ENCODE data around the gene TADA2B.
A peak's percentile ranks its signal among the peaks of the same experiment; 100 is the strongest.

Gene TADA2B

DNA sequence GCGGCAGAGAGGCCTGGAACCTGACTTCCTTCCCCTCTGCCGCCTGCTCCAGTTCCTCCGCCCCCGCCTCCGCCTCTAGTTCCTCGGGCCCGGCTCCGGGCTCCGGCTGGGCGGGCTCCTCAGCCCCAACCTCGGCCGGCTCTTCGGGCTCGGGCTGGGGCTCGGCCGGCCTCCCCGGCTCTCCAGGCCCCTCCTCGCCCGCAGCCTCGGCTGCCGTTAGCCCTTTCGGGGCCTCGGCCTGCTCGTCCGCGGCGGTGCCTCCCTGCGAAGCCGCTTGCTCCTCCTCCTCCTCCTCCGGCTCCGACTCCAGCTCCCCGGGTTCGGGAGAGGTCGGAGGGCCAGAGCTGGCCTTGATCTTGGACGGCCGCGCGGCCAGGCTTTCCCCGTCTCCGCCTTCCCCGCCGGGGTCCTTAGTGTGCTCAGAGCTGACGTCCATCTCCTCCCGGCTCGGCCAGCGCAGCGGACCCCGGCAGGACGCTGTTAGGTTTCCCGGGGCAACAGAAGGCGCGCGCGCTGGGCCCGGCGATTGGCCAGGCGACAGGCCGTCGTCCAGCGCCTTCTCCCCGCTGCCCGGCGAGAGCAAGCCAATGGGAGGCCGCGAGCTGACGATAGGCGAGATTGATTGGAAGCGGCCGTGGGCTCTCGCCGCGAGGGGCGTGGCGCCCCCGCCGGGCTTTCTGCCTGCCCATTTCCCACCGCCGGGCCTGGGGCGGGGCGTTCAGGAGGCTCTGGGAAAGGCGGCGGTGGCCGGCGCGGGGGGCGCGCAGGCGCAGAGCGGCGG is 479 bp upstream of the TADA2B start:
- peak; percentile 96 for DNase-seq

DNA sequence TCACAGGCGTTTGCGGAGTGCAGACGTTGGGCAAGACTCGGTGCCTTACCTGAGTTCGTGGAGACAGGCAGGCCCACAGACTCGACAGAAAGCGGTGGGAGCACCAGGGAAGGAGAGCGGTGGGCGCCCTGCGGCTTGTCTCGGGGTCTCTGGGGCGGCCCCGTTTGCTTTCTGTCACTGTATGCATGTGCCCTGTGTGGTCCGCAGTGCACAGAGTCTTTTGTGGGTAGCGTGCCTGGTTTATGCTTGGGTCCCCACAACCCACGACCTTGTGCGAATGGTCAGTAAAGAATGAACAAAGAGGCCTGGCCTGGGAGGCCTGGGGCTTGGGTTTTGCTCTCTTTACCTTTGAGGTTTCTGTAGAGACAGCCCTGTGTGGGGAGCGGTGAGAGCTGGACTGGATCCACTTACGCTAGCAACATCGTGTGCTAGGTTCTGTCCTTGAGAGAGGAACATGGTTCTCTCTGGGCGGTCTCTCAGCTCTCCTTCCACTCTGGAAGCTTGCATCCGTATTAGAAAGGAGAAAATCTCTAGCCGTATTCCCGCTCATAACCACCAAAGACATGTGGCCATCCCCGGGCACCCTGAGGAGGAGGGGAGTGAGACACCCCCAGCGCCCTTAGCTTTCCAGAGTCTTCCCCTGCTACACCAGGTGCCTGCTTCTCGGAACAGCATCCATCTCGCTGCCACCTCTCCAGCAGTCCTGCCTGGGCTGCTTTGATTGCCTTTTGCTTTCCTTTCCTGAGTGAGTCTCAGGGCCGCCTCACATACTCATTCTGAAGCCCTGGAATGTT is 1.2 kb downstream of the TADA2B start:
- no peak for DNase-seq

DNA sequence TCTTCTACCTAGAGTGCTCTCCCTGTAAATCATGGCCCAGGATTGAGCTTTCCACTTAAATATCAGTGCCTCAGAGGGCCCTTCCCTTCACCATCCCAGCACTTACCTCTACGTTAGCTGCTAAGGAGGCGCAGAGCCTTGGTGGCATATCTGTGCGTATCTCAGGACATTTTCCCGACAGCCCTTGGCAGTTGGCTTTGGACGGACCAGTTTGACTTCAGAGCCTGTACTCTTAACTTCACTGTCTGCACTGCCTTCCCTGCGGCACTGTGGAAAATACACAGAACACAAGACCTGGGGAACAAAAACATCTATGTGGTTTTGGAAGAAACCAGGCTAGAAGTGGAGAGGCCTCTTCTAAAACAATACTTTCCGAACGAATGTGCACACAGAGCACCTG is 2.4 kb downstream of the TADA2B start:
- no peak for DNase-seq

DNA sequence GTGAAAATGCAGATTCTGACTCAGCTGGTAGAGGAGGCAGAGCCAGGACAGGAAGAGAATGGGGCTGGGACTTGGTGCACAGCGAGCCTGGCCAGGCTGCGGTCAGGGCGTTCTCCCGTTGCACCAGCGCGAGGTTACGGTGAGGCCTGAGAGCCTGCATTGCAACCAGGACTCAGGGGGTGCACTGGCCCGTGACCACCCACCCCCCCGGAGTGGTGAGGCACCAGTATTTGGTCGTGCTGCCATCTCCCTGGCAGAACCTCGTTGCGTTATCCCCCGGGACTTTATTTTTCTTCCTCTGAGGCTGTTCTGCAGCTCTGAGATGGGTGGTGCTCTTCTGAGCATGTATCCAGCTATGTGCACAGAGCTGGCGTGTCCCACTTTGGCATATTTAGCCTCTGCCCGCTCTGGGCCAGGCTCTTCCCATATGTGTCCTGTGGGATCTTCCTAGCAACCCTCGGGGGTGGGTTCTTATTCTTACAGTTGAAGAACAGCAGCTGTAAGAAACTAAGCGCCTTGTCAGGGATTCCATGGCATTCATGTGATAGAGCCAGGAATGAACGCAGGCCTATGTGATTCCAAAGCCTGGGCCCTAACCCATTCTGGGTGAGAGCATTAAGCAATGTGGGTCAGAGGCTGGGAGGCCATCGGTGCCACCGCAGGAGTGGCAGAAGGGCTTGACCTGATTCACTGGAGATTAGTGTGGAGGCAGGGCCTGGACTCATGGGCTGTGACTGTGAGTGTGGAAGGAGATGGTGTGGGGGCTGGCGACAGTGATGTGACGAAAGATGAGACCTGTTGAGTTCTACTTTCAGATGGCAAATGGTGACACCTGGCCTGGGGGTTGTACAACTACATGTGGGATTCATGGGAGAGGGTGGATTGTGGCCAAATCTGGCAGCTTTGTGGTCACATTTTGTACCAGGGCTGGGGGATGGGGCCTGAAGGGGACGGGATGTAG is 3.1 kb downstream of the TADA2B start:
- no peak for DNase-seq

DNA sequence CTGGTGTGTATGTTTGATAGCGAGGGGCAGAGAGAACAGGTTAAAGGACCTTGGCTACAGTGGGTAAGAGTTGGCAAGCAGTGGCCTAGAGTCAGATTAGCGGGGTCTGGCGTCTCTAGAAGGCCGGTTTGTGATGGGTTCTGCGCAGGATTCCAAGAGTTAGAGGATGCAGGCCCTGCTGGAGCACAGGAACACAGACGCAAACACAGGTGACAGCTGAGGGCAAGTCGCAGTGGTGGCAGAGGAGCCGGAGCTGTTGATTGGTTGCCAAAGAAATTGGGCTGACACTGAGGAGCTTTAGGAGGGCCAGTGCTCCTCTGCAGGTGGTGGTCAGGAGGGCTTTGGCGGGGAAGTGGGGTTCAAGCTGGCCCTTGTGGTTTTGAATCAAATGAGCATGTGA is 3.8 kb downstream of the TADA2B start:
- no peak for DNase-seq

DNA sequence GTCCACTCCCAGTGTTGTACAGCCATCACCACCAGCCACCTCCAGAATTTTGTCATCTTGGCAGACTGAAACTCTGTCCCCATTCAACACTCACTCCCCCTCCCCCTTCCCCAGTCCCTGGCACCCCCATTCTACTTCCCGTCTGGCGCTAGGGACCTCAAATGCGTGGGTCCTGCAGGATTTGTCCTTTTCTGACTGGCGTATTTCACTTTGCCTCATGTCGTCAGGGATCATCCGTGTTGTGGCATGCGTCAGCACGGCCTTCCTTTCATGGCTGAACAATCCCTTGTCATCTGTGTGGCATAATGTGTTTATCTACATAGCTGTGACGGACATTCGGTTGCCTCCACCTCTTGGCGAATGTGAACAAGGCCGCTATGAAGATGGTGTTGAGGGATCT is 5.5 kb downstream of the TADA2B start:
- DNase-seq: no peak

DNA sequence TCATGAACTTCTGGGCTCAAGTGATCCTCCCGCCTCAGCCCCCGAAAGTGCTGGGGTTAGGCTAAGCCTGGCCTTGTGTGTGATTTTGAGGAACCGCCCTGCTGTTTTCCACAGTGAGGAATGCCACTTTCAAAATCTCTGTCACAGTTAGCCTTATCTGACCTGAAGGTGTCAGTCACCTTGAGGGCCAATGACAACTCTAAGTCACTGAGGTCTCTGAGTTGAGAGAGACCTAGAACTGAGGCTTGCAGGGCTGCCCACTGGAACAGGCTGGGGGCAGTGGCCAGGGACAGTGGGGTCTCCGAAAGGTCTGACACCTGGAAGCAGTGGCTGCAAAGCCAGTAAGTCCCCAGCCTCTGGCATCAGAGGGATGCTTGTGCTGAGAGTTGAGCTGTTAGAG is 6.1 kb downstream of the TADA2B start:
- DNase-seq: no peak

DNA sequence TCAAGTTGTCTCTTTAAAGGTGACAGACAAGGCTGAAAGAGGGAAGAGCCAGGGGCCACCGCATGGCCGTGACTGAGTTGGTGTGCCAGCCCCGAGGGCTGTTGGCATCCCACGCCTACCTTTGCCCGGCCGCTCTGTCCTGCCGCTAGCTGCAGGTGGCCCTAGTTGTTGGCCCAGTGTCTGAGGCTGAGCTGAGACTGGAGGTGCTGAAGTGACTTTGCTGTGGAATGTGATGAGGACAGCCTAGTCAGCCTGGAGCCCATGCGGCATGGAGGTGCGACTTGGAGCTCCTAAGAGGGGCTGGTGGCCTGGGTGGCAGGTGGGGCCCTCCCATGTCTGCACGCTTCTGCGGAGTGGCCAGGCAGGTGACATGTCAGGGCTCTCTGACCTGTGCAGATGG is 6.6 kb downstream of the TADA2B start:
- no peak for DNase-seq

DNA sequence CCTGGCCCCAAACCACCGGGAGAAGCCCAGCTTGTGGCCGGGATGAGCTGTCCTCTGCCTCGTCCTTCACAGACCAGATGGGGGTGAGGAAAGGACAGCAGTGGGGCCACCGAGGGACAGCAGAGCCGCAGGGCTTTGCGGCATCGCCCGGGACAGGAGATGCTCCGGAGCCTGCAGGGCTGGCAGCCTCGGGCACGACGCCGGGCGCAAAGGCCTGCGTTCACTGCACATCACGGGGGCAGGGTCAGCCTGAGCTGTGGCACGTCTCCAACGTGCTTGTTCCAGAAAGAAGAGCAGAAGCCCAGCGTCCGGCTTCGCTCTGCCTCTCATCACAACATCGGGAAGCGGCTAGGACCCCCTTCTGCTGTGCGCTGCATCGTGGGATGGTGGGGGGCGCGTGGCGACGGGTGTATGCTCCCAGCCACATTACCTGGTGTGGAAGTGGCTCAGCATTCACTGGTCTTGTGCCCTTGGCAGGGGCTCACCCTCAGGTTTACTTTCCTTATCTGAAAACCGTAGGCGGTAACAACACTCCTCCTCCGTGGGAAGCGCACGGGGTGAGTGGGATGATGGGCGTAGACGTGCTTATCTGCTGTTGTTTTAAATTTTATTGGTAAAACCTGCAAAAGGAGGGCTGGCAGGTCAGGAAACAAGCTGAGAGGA is 7.4 kb downstream of the TADA2B start:
- DNase-seq: no peak

DNA sequence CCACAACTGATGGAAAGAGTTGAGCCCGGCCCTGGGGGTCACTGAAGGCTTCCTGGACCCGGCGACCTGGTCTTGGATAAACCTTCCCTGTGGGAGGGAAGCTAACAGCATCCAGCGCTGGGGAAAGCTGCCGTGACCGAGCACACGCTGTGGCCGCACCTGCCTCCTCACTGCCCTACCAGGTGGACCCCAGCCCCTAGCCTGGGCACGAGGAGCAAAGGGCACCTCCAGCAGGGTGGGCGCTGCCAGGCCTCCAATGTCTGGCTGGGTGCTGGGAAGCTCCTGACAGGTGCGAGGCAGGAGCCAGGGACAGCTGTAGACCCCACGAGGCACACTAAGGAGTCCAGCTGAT is 7.9 kb downstream of the TADA2B start:
- no peak for DNase-seq

DNA sequence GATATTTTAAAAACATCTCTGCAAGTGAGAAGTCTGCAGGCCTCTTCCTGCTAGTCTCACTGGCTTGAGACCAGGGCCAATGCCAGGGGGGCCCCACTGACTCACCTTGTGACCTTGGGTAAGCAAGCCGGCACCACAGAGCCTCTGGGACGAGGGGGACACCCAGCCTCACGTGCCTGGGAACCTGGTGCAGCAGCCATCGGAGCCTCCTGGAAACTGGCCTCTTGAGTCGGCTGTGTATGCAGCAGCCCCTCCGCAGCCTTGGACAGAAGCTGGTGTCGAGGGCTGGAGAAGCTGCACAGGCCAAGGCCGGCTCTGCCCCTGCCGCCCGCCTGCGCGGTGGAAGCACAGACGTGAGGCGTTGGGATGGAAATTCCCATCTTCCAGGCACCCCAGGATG is 8.7 kb downstream of the TADA2B start:
- no peak for DNase-seq

DNA sequence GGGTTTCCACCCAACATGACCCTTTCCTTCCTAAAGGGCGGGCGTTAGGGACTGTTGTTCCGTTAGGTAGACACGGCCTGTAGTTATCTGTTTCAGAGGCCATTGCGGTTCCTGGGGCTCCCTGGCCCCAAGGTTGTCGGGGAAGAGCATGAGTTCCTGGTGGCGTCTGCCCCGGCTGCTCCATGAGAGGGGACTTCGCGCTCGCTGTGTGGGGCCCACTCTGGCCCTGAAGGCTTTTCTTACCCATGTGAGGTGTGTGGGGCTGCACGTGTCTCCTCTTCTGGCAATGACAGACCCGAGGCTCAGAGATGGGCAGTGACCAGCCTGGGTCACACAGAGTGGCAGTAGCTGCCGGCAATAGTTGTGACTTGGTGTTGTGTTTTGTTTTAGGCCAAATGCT is 9.1 kb downstream of the TADA2B start:
- DNase-seq: no peak

DNA sequence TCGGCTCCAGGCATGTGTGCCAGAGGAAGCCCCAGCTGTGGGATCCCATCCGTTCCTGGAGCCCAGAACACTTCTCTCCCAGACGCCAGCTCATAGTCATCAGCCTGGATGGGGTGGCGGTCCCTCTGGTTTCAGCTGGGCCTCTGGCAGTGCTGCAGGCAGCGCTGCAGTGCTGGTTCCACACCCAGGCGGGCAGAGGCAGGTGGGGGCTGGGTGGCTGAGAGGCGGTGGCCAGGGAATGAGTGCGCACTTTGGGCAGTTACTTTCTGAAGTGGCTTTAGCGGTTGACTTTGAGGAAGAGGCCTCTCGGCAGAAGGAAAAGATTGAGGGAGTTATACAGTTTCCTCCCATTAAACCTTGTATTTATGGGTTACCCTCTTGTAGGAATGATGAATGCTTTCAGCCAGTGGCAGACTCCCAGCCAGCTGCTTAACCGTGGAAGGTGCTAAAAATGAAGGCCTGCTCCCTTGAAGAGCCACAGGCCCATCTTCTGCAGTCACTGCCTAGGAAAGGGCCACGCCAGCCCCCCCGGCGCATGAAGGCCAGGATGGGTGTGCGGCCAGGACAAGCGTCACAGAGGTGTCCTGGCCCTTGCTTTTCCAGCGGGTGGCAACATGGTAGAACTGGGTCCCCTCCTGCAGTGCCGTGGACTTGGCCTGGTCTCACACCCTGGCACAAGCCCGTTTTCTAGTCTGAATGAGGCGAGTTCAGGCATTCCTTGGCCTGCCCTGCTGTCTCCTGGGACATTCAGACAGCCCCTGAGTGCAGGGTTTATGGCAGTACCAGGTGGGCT is 9.9 kb downstream of the TADA2B start:
- no peak for DNase-seq

DNA sequence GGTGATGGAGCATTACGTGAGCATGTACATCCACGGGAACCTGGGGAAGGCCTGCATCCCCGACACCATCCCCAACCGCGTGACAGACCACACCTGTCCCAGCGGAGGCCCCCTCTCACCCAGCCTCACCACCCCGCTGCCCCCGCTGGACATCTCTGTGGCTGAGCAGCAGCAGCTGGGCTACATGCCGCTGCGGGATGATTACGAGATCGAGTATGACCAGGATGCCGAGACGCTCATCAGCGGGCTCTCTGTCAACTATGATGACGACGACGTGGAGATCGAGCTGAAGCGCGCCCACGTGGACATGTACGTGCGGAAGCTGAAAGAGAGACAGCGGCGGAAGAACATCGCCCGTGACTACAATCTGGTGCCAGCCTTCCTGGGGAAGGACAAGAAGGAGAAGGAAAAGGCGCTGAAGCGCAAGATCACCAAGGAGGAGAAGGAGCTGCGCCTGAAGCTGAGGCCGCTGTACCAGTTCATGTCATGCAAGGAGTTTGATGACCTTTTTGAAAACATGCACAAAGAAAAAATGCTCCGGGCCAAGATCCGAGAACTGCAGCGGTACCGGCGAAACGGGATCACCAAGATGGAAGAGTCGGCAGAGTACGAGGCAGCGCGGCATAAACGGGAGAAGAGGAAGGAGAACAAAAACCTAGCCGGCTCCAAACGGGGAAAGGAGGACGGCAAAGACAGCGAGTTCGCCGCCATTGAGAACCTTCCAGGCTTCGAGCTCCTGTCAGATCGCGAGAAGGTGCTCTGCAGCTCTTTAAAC is 11.1 kb downstream of the TADA2B start:
- no peak for DNase-seq

DNA sequence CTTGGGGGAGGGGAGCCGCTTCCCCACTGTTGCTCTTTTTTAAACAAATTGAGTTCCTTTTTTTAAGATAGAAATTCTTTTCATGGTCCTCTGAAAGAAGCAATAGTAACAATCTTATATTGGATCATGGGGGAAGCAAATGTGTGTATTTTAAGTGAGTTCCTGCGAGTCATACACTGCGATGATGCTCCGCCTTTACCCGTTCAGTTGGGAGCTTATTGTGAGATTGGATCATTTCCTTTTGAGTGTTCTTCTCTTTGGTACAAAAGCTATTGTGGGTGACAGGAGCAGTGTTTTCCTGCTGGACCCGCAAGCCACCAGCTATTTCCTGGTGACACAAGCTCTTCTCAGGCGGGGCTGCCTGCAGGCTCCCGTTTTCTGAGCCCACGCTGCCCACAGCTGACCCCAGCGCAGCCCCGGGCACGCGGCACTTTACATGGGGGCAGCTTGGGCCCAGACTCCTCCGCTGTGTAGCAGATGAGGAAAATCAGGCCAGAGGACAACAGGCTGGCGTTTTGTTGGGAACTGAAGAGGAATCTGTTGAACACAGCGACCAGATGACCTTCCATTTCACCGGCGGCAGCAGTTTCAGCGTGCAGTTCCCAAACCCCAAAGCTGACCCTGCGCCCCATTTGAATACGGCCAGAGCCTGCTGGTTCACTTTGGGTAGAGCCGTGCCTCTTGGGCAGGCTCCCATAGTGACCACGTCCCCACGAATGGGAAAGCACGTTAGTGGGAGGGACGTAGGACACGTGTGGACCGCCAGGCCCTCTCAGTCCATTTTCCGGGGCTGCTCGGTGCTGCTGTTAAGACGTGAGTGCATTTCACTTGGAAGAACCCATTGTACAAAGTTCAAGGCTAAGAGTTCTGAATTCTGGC is 12.2 kb downstream of the TADA2B start:
- DNase-seq: no peak

DNA sequence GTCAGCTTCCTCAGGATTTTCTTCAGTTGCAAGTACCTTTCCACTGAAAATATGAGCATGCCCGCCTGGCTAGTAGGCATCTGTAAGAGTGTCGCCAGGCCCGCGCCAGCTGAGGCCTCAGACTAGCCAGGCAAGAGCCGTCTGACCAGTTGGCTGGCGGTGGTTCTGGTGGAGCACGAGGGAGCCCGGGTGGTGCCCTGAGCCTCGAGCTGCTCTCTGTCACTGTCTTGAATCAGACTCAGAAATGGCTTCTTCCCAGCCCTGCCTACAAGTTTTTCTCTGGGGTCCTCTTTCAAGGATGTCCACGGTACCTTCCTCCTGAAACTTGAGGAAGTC is 12.8 kb downstream of the TADA2B start:
- no peak for DNase-seq

DNA sequence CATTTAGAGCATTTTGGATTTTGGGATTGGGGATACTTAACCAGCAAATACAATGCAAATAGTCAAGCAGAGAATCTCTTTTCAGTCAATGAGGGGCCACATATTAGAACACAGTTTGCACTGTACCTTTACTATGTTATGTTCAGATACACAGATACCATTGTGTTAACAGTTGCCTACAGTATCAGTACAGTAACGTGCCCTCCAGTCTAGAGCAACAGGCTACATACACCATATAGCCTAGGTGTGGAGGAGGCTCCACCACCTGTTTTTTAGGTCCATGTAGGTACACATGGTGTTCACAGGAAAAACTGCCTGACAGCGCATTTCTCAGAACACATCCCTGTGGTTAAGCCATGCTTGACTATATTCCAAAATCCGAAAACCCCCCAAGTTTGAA is 15.6 kb downstream of the TADA2B start:
- no peak for DNase-seq

DNA sequence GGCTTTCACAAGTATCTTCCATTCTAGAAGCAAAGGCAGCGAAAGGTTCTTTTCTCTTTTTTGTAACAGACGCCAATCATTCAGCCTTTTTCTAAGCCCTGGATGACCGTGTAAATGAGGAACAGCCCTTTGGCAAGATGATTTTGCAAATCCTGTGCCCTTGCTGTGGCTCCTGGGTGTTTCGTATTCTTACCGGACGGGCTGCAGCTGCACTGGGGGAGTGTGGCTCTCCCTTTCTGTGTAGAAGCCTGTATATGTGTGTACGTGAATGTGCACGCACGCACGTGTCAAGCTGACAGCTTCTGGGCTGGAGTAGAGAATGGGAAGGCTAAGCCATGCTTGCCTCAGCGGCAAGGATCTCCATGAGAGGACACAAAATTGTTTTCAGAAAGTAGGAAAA is 16.5 kb downstream of the TADA2B start:
- DNase-seq: no peak

DNA sequence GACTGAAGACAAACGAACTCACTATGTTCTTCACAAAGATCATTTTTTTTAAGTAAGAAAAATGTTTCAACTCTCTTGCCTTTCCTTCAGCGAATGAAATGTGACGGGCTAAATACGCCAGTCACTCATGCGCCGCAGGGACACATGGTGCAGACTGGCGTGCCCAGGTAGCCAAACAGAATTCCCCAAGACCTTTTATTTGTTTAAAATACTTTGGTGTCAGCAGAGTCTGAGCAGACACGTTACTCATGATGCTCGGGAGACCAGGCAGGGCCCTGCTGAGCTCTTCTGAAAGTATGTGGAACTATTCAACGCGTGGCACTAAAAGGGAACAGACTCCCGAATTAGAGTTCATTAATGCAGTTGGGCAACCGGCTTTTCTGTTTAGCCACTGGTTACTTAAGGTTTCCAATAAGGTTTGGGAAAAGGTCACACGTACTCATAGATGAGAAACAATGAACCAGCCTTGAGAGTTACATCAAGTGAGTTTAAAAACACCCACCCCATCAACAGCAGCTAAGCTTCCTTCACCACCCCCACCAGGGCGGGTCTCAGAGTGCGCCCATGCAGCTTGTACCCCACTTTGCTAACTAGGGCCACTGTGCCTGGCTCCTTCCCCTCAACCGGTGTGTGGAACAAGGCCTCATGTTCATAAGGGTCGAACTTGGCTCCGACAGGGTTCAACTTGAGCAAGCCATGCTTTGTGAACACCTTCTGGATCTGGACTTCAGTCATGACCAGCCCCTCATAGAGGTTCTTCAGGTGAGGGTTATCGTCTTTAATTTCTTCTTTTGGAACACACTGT is 17.4 kb downstream of the TADA2B start:
- no peak for DNase-seq

All from activated CD4-positive, CD25-positive, alpha-beta regulatory T cell treated with anti-CD3 and anti-CD28 coated beads, Interleukin-2, amount 50 U/mL, for 72 hours (primary cell).